Measurements from ENCODE around the gene TRMT44.
"Not testable (repeated sequence)": the region's sequence is repeated elsewhere in the genome, so short reads cannot be mapped to it uniquely, and the experiment has no call there.

TRMT44 gene

GRCh38 chr4:8407316-8407715 is 33.3 kb upstream of the TRMT44 start:
- DNase-seq (ENCODE audit: low read depth in 3 of 3) = no peak

- DNase-seq (ENCODE audit: low read depth in 3 of 3) = no peak
Observed at GRCh38 chr4:8407756-8408155, 32.8 kb upstream of the TRMT44 start.

GRCh38 chr4:8409264-8410065 is 31.1 kb upstream of the TRMT44 start:
- DNase-seq (ENCODE audit: low read depth in 3 of 3) = peak in 1 of 3 experiments; percentile 16

- DNase-seq (ENCODE audit: low read depth in 3 of 3) = no peak
Observed at GRCh38 chr4:8410066-8410625, 30.4 kb upstream of the TRMT44 start.

GRCh38 chr4:8410641-8411271 is 29.8 kb upstream of the TRMT44 start:
- DNase-seq (ENCODE audit: low read depth in 3 of 3) = no peak

GRCh38 chr4:8411351-8412180 is 29.0 kb upstream of the TRMT44 start:
- no peak for DNase-seq (ENCODE audit: low read depth in 3 of 3)

- no peak for DNase-seq (ENCODE audit: low read depth in 3 of 3)
Observed at GRCh38 chr4:8412288-8412687, 28.3 kb upstream of the TRMT44 start.

GRCh38 chr4:8414377-8414776 is 26.2 kb upstream of the TRMT44 start:
- peak in 1 of 3 experiments; percentile 63 for DNase-seq (ENCODE audit: low read depth in 3 of 3)

GRCh38 chr4:8417071-8417614 is 23.4 kb upstream of the TRMT44 start:
- DNase-seq (ENCODE audit: low read depth in 3 of 3) = no peak

GRCh38 chr4:8419222-8420041 is 21.1 kb upstream of the TRMT44 start:
- DNase-seq (ENCODE audit: low read depth in 3 of 3) = peak in 2 of 3 experiments; percentile 52 to 56

- not testable (repeated sequence) for DNase-seq (ENCODE audit: low read depth in 3 of 3)
Observed at GRCh38 chr4:8420151-8420550, 20.4 kb upstream of the TRMT44 start.

- DNase-seq (ENCODE audit: low read depth in 3 of 3) = no peak
Observed at GRCh38 chr4:8422327-8422726, 18.2 kb upstream of the TRMT44 start.

GRCh38 chr4:8422786-8423185 is 17.8 kb upstream of the TRMT44 start:
- DNase-seq (ENCODE audit: low read depth in 3 of 3) = no peak

GRCh38 chr4:8427262-8427661 is 13.3 kb upstream of the TRMT44 start:
- no peak for DNase-seq (ENCODE audit: low read depth in 3 of 3)

GRCh38 chr4:8427761-8428287 is 12.8 kb upstream of the TRMT44 start:
- DNase-seq (ENCODE audit: low read depth in 3 of 3) = no peak

- peak; percentile 87 to 90 (median 88) for DNase-seq (ENCODE audit: low read depth in 3 of 3)
Observed at GRCh38 chr4:8428288-8429097, 12.1 kb upstream of the TRMT44 start.

GRCh38 chr4:8431553-8431952 is 9.0 kb upstream of the TRMT44 start:
- no peak for DNase-seq (ENCODE audit: low read depth in 3 of 3)

- DNase-seq (ENCODE audit: low read depth in 3 of 3) = no peak
Observed at GRCh38 chr4:8433136-8433535, 7.4 kb upstream of the TRMT44 start.

GRCh38 chr4:8434251-8435073 is 6.1 kb upstream of the TRMT44 start:
- no peak for DNase-seq (ENCODE audit: low read depth in 3 of 3)
